Measurements from ENCODE around the gene GRAMD2A. TPM values are rescaled to one million over a fixed set of nuclear protein-coding genes. Genes with fewer than 3 reads are reported as not detected.

The GRAMD2A gene
- total RNA-seq, 4 donors from 2014 or later, result 8.8 to 26.9 (median 9.0) TPM

- no peaks in the 10 kb centered on the region for H3K27me3 ChIP-seq
- peaks cover 42 to 85% of the 10 kb centered on the region in 2 donors for H3K4me1 ChIP-seq
- no peak for DNase-seq
- WGBS, 2 donors, result 73 to 91% methylated on average over 3 of the region's 3 CpGs
- H3K4me3 ChIP-seq (replicated peaks in 1 of 3), result no peak overlapping the region
- no peaks in the 10 kb centered on the region for H3K36me3 ChIP-seq
- H3K9me3 ChIP-seq, result no peaks in the 10 kb centered on the region
- peak overlapping the region in 2 of 3 donors; percentile 95 for H3K27ac ChIP-seq
- intact Hi-C loops (cut with DNase I), result no loop called here
- no peak for TF ChIP-seq POLR2A (IDR thresholded peaks at IDR 0.05)
- TF ChIP-seq CTCF (IDR thresholded peaks at IDR 0.05), result no peak
These were observed 14.9 kb downstream of the GRAMD2A start for GRCh38 chr15:72182673-72183072.

GRCh38 chr15:72182244-72182643 is 15.3 kb downstream of the GRAMD2A start:
- no peak for TF ChIP-seq POLR2A (IDR thresholded peaks at IDR 0.05)
- no peak for TF ChIP-seq CTCF (IDR thresholded peaks at IDR 0.05)
- H3K9me3 ChIP-seq, result no peaks in the 10 kb centered on the region
- DNase-seq, result no peak
- H3K36me3 ChIP-seq, result no peaks in the 10 kb centered on the region
- 92 to 93% methylated on average over 3 of the region's 3 CpGs for WGBS, 2 donors
- no peak overlapping the region for H3K4me3 ChIP-seq (replicated peaks in 1 of 3)
- intact Hi-C loops (cut with DNase I), result no loop called here
- H3K27me3 ChIP-seq, result no peaks in the 10 kb centered on the region
- H3K27ac ChIP-seq, result peak overlapping the region in 2 of 3 donors; percentile 95
- peaks cover 46 to 85% of the 10 kb centered on the region in 2 donors for H3K4me1 ChIP-seq

- no peaks in the 10 kb centered on the region for H3K27me3 ChIP-seq
- TF ChIP-seq POLR2A (IDR thresholded peaks at IDR 0.05), result no peak
- no peak for TF ChIP-seq CTCF (IDR thresholded peaks at IDR 0.05)
- no peaks in the 10 kb centered on the region for H3K36me3 ChIP-seq
- no peak overlapping the region for H3K4me3 ChIP-seq (replicated peaks in 1 of 3)
- WGBS, 2 donors, result 86 to 90% methylated on average over 5 of the region's 5 CpGs
- H3K27ac ChIP-seq, result peak overlapping the region; percentile 3 to 77 (median 74)
- intact Hi-C loops (cut with DNase I), result no loop called here
- DNase-seq, result no peak
- H3K9me3 ChIP-seq, result no peaks in the 10 kb centered on the region
- H3K4me1 ChIP-seq, result peaks cover 57 to 85% of the 10 kb centered on the region in 2 donors
These were observed 16.7 kb downstream of the GRAMD2A start for GRCh38 chr15:72180761-72181324.

- 52 to 67% methylated on average over 11 to 12 of the region's 16 CpGs for WGBS, 2 donors
- no peaks in the 10 kb centered on the region for H3K27me3 ChIP-seq
- no peaks in the 10 kb centered on the region for H3K36me3 ChIP-seq
- DNase-seq, result peak; percentile 44 to 48
- H3K27ac ChIP-seq, result peak overlapping the region; percentile 3 to 77 (median 74)
- intact Hi-C loops (cut with DNase I), result no loop called here
- TF ChIP-seq CTCF (IDR thresholded peaks at IDR 0.05) (no peak), POLR2A (IDR thresholded peaks at IDR 0.05) (no peak)
- H3K4me3 ChIP-seq (replicated peaks in 1 of 3), result no peak overlapping the region
- H3K9me3 ChIP-seq, result no peaks in the 10 kb centered on the region
- H3K4me1 ChIP-seq, result peaks cover 59 to 85% of the 10 kb centered on the region in 2 donors
These were observed 17.5 kb downstream of the GRAMD2A start for GRCh38 chr15:72179950-72180581.

- no peaks in the 10 kb centered on the region for H3K9me3 ChIP-seq
- H3K27ac ChIP-seq, result peak overlapping the region in 2 of 3 donors; percentile 74 to 77
- no peaks in the 10 kb centered on the region for H3K27me3 ChIP-seq
- whole genome bisulfite sequencing, 2 donors, result 93 to 97% methylated on average over 13 of the region's 13 CpGs
- peaks cover 56 to 85% of the 10 kb centered on the region in 2 donors for H3K4me1 ChIP-seq
- TF ChIP-seq POLR2A (IDR thresholded peaks at IDR 0.05), result no peak
- TF ChIP-seq CTCF (IDR thresholded peaks at IDR 0.05), result no peak
- no peaks in the 10 kb centered on the region for H3K36me3 ChIP-seq
- H3K4me3 ChIP-seq (replicated peaks in 1 of 3), result no peak overlapping the region
- intact Hi-C loops (cut with DNase I), result no loop called here
- no peak for DNase-seq
These were observed 18.5 kb downstream of the GRAMD2A start for GRCh38 chr15:72178976-72179585.
